GM10266 (cell line): ENCODE data around the gene UBE2C.

Experiments
- DNase-seq: peaks from one replicate; pipeline ENCODE4 v3.0.0; 2012; ENCODE audit errors: extremely low spot score
- CTCF ChIP-seq: IDR thresholded peaks from 2 replicates; pipeline ENCODE4 v1.5.1; 2012; ENCODE audit warnings: mild to moderate bottlenecking, low read depth; ENCODE audit not compliant: control insufficient read depth, insufficient read depth; ENCODE audit errors: missing control alignments

UBE2C gene

GRCh38 chr20:45861221-45862075 lies 49.0 kb downstream of the UBE2C start:
- TF ChIP-seq CTCF, result no peak
- DNase-seq, result no peak

- no peak for TF ChIP-seq CTCF
- no peak for DNase-seq
Observed at GRCh38 chr20:45863543-45864470, 51.4 kb downstream of the UBE2C start.

GRCh38 chr20:45866454-45866853 lies 54.0 kb downstream of the UBE2C start:
- no peak for DNase-seq
- no peak for TF ChIP-seq CTCF
